IMR-90 (cell line): ENCODE results near the gene TMEM158. TPM values are rescaled to one million over a fixed set of nuclear protein-coding genes. Genes with fewer than 3 reads are reported as not detected.

Experiments
- ATAC-seq: fragments of 200-7000 bp; cut with Tn5 transposase; 2 replicates; pipeline ENCODE4 v1.9.1; 2020; ENCODE audit warnings: low read depth, mild to moderate bottlenecking, moderate library complexity
- BruUV-seq: library from RNA; stranded (reverse); fragments of 400-500 nt; replicated peaks from 2 replicates; lab custom pipeline; 2021; lab: Mats Ljungman, UMichigan
- CTCF ChIA-PET: fragments of 300-600 bp; formaldehyde crosslinking; extraction: SDS; loops from one replicate; lab custom pipeline; 2021; ENCODE audit warnings: antibody characterized with exemption; lab: Yijun Ruan, JAX
- POLR2A ChIA-PET: fragments of 300-600 bp; sonication (Branson Sonifier 250); formaldehyde crosslinking; loops from one replicate; lab custom pipeline; 2022; ENCODE audit warnings: antibody characterized with exemption; ENCODE audit not compliant: unreplicated experiment; lab: Charles Lee
- DNase-seq: peaks from one replicate; pipeline ENCODE4 v3.0.0; 2013
- H2AFZ ChIP-seq: replicated peaks from 2 replicates; pipeline ENCODE3; 2013; ENCODE audit warnings: low read length, mild to moderate bottlenecking; ENCODE audit not compliant: poor library complexity
- H2AK5ac ChIP-seq: 2 replicates; pipeline ENCODE4 v1.6.1; 2013; ENCODE audit warnings: low read depth, low read length, inconsistent platforms
- H2AK9ac ChIP-seq: replicated peaks from 2 replicates; pipeline ENCODE3; 2013; ENCODE audit warnings: mild to moderate bottlenecking, low read depth, low read length, moderate library complexity; ENCODE audit not compliant: poor library complexity
- H2BK120ac ChIP-seq: 2 replicates; pipeline ENCODE4 v1.6.1; 2013; ENCODE audit warnings: low read depth, low read length, inconsistent platforms
- H2BK15ac ChIP-seq: 3 replicates; pipeline ENCODE4 v1.6.1; 2013; ENCODE audit warnings: low read depth, low read length, inconsistent platforms
- H2BK20ac ChIP-seq: 2 replicates; pipeline ENCODE4 v1.6.1; 2013; ENCODE audit warnings: low read depth, mild to moderate bottlenecking, inconsistent platforms, low read length, moderate library complexity
- H2BK5ac ChIP-seq: 2 replicates; pipeline ENCODE4 v1.6.1; 2013; ENCODE audit warnings: mild to moderate bottlenecking, low read depth, low read length, inconsistent platforms; ENCODE audit not compliant: poor library complexity, severe bottlenecking
- H3K14ac ChIP-seq: replicated peaks from 2 replicates; pipeline ENCODE4 v1.6.1; 2013; ENCODE audit warnings: low read depth, low read length, inconsistent platforms
- H3K18ac ChIP-seq: 2 replicates; pipeline ENCODE4 v1.6.1; 2013; ENCODE audit warnings: low read depth, low read length, control low read depth
- H3K23ac ChIP-seq: 2 replicates; pipeline ENCODE4 v1.6.1; 2013; ENCODE audit warnings: low read depth, low read length, inconsistent platforms
- H3K27ac ChIP-seq: 2 replicates; pipeline ENCODE4 v1.5.1; 2013; ENCODE audit warnings: mild to moderate bottlenecking, control low read depth, low read length; ENCODE audit not compliant: insufficient read depth
- H3K27me3 ChIP-seq: 2 replicates; pipeline ENCODE4 v1.6.1; 2013; ENCODE audit warnings: low read length; ENCODE audit not compliant: control insufficient read depth, insufficient read depth
- H3K36me3 ChIP-seq: 2 replicates; pipeline ENCODE4 v1.6.1; 2013; ENCODE audit warnings: low read length, mixed read lengths; ENCODE audit not compliant: control insufficient read depth, insufficient read depth
- H3K4ac ChIP-seq: 2 replicates; pipeline ENCODE4 v1.6.1; 2013; ENCODE audit warnings: low read depth, low read length, inconsistent platforms
- H3K4me1 ChIP-seq: 2 replicates; pipeline ENCODE4 v1.6.1; 2013; ENCODE audit warnings: low read length, mixed read lengths; ENCODE audit not compliant: control insufficient read depth, insufficient read depth
- H3K4me2 ChIP-seq: 2 replicates; pipeline ENCODE4 v1.6.1; 2013; ENCODE audit warnings: low read depth, mild to moderate bottlenecking, control low read depth, low read length, moderate library complexity
- H3K4me3 ChIP-seq: 2 replicates; pipeline ENCODE4 v1.5.1; 2013; ENCODE audit warnings: low read depth, mild to moderate bottlenecking, control low read depth, low read length, moderate library complexity; ENCODE audit not compliant: insufficient read depth
- H3K56ac ChIP-seq: 2 replicates; pipeline ENCODE4 v1.6.1; 2013; ENCODE audit warnings: low read length, inconsistent platforms; ENCODE audit not compliant: insufficient read depth; ENCODE audit errors: extremely low read depth
- H3K79me1 ChIP-seq, 2 experiments: 2 replicates each; pipeline ENCODE4 v1.6.1; 2013; ENCODE audit warnings: low read length in 2 of 2, inconsistent platforms in 1 of 2, low read depth in 1 of 2
- H3K9ac ChIP-seq: 2 replicates; pipeline ENCODE4 v1.6.1; 2013; ENCODE audit warnings: low read depth, low read length, control low read depth
- H3K9me1 ChIP-seq: 2 replicates; pipeline ENCODE4 v1.6.1; 2013; ENCODE audit warnings: low read length, inconsistent platforms; ENCODE audit not compliant: insufficient read depth
- H3K9me3 ChIP-seq: 2 replicates; pipeline ENCODE4 v1.6.1; 2013; ENCODE audit warnings: low read length; ENCODE audit not compliant: control insufficient read depth, insufficient read depth
- H4K20me1 ChIP-seq: 2 replicates; pipeline ENCODE4 v1.6.1; 2013; ENCODE audit warnings: low read length, inconsistent platforms; ENCODE audit not compliant: insufficient read depth
- H4K5ac ChIP-seq: 2 replicates; pipeline ENCODE4 v1.6.1; 2013; ENCODE audit warnings: mild to moderate bottlenecking, low read depth, low read length, control low read depth
- H4K8ac ChIP-seq, 2 experiments: 2 replicates each; pipeline ENCODE4 v1.6.1; 2013; ENCODE audit warnings: low read depth in 2 of 2, low read length in 2 of 2, control low read depth in 1 of 2, inconsistent platforms in 1 of 2
- H4K91ac ChIP-seq: 2 replicates; pipeline ENCODE4 v1.6.1; 2013; ENCODE audit warnings: low read depth, low read length, inconsistent platforms; ENCODE audit not compliant: insufficient read depth
- BHLHE40 ChIP-seq: fragments of 150-350 bp; IDR thresholded peaks from 2 replicates; pipeline ENCODE4 v1.6.1; 2016; ENCODE audit warnings: mild to moderate bottlenecking, low read depth, low read length
- CEBPB ChIP-seq: IDR thresholded peaks from 2 replicates; pipeline ENCODE4 v1.6.1; 2012; ENCODE audit warnings: low read depth, low read length, improper control_type of control experiment
- CHD1 ChIP-seq: IDR thresholded peaks from 2 replicates; pipeline ENCODE4 v1.6.1; 2012; ENCODE audit warnings: low read depth, low read length, improper control_type of control experiment
- CTCF ChIP-seq: conservative IDR thresholded peaks from 2 replicates; pipeline ENCODE4 v1.5.1; 2012; ENCODE audit warnings: mild to moderate bottlenecking, low read depth, low read length, improper control_type of control experiment
- ELK1 ChIP-seq: fragments of 150-350 bp; IDR thresholded peaks from 2 replicates; pipeline ENCODE4 v1.6.1; 2016; ENCODE audit warnings: low read depth, mild to moderate bottlenecking, low read length, moderate library complexity, borderline replicate concordance
- FOS ChIP-seq: fragments of 150-350 bp; IDR thresholded peaks from 2 replicates; pipeline ENCODE4 v1.6.1; 2016; ENCODE audit warnings: low read depth, low read length
- MAFK ChIP-seq: IDR thresholded peaks from 2 replicates; pipeline ENCODE4 v1.6.1; 2012; ENCODE audit warnings: low read depth, low read length, improper control_type of control experiment
- MAZ ChIP-seq: IDR thresholded peaks from 2 replicates; pipeline ENCODE4 v1.6.1; 2012; ENCODE audit warnings: low read depth, mild to moderate bottlenecking, low read length, improper control_type of control experiment, moderate library complexity, borderline replicate concordance
- MXI1 ChIP-seq: IDR thresholded peaks from 2 replicates; pipeline ENCODE4 v1.6.1; 2012; ENCODE audit warnings: low read depth, mild to moderate bottlenecking, low read length, moderate library complexity, borderline replicate concordance
- NFE2L2 ChIP-seq: fragments of 150-350 bp; IDR thresholded peaks from 2 replicates; pipeline ENCODE4 v1.6.1; 2016; ENCODE audit warnings: low read depth, mild to moderate bottlenecking, low read length
- POLR2A ChIP-seq: IDR thresholded peaks from 2 replicates; pipeline ENCODE4 v1.6.1; 2012; ENCODE audit warnings: mild to moderate bottlenecking, low read depth, low read length
- RAD21 ChIP-seq: IDR thresholded peaks from 2 replicates; pipeline ENCODE4 v1.6.1; 2012; ENCODE audit warnings: low read length, improper control_type of control experiment
- RCOR1 ChIP-seq: IDR thresholded peaks from 2 replicates; pipeline ENCODE4 v1.6.1; 2012; ENCODE audit warnings: mild to moderate bottlenecking, low read length, improper control_type of control experiment; ENCODE audit not compliant: insufficient replicate concordance
- RFX5 ChIP-seq: IDR thresholded peaks from 2 replicates; pipeline ENCODE4 v1.8.0; 2012; ENCODE audit warnings: low read depth, mild to moderate bottlenecking, low read length, moderate library complexity
- SMC3 ChIP-seq: fragments of 150-350 bp; IDR thresholded peaks from 2 replicates; pipeline ENCODE4 v1.6.1; 2016; ENCODE audit warnings: low read depth, mild to moderate bottlenecking, antibody characterized with exemption, low read length, moderate library complexity
- USF2 ChIP-seq: fragments of 150-350 bp; IDR thresholded peaks from 2 replicates; pipeline ENCODE4 v1.6.1; 2017; ENCODE audit warnings: mild to moderate bottlenecking, antibody characterized with exemption, low read length, low read depth
- dilution Hi-C: fragments of 300-500 bp; cut with HindIII; formaldehyde crosslinking; loops from one replicate; pipeline ENCODE4 v1.14.3; 2018; ENCODE audit warnings: low sequenced_read_pairs; ENCODE audit not compliant: unreplicated experiment
- in situ Hi-C: fragments of 300-500 bp; cut with MboI; formaldehyde crosslinking; loops from 3 replicates; pipeline ENCODE4 v1.14.3; 2019; ENCODE audit warnings: low sequenced_read_pairs, inconsistent platforms, mixed read lengths
- intact Hi-C: fragments of 100-400 bp; cut with micrococcal nuclease; formaldehyde crosslinking; loops from 2 replicates; pipeline ENCODE4 v1.10.0; 2022
- polyA plus RNA-seq, 3 experiments: library from polyadenylated mRNA; depleted of rRNA; stranded (reverse); fragments of >200 nt; gene quantifications; 2 replicates each; pipeline ENCODE4 v1.2.3, GENCODE V29; 2012; ENCODE audit warnings: low replicate concordance in 1 of 3
- total RNA-seq: library from RNA; depleted of rRNA; stranded (reverse); fragments of >200 nt; gene quantifications from 2 replicates; pipeline ENCODE4 v1.2.3, GENCODE V29; 2012

The TMEM158 gene
- total and polyA plus RNA-seq, 2 of the 4 experiments (the other 2 are of a cell fraction), result 1.6 to 16.4 TPM

GRCh38 chr3:45232521-45232920 is 6.4 kb upstream of the TMEM158 start:
- Histone ChIP-seq H3K9me3 (peaks cover 3% of the 10 kb centered on the region; the same call in 1 of the 2 replicates), H3K4me2 (no peak overlapping the region), H3K56ac (no peak overlapping the region), H3K4me1 (peaks cover 2% of the 10 kb centered on the region; the same call in 1 of the 2 replicates), H3K18ac (0 out of 2 replicates have a peak overlapping the region, but pooled peaks have one; percentile 22), H3K14ac (no peak overlapping the region), H2BK5ac (no peak overlapping the region), H2BK15ac (no peak overlapping the region), H2AK5ac (no peak overlapping the region), H3K79me1 (no peaks in the 10 kb centered on the region), H2AK9ac (no peak overlapping the region), H3K23ac (peak overlapping the region; percentile 65; the same call in 1 of the 2 replicates), H2BK20ac (no peak overlapping the region), H3K27me3 (0 out of 2 replicates have a peak, but pooled peaks cover 2% of the 10 kb centered on the region), H3K27ac (no peak overlapping the region), H2AFZ (no peak overlapping the region), H3K9me1 (no peaks in the 10 kb centered on the region), H4K20me1 (no peaks in the 10 kb centered on the region), H4K5ac (no peak overlapping the region), H3K4me3 (no peak overlapping the region), H4K8ac (no peak overlapping the region), H3K9ac (no peak overlapping the region), H3K4ac (no peak overlapping the region), H3K36me3 (no peaks in the 10 kb centered on the region), H4K91ac (no peak overlapping the region), H2BK120ac (no peak overlapping the region)
- ChIA-PET POLR2A (no interaction called here), CTCF (no interaction called here)
- ATAC-seq (peak; percentile 32; the same call in 1 of the 2 replicates), DNase-seq (no peak)
- intact Hi-C loops, result no loop called here
- in situ Hi-C loops, result no loop called here
- dilution Hi-C loops, result no loop called here
- no TSS peak for BruUV-seq
- TF ChIP-seq CTCF (no peak), RFX5 (no peak), CHD1 (no peak), BHLHE40 (no peak), POLR2A (no peak), SMC3 (no peak), RCOR1 (no peak), RAD21 (no peak), MXI1 (no peak), CEBPB (no peak), USF2 (no peak), MAFK (no peak), FOS (no peak), NFE2L2 (no peak), MAZ (no peak), ELK1 (no peak)
